GM12878 (cell line): ENCODE measurements around the gene ERP44. TPM values are rescaled to one million over a fixed set of nuclear protein-coding genes. Genes with fewer than 3 reads are reported as not detected.

Experiments
- ATAC-seq: fragments of 200-7000 bp; cut with Tn5 transposase; 3 replicates; pipeline ENCODE4 v1.9.1; 2020; ENCODE audit warnings: mild to moderate bottlenecking, moderate library complexity
- BruUV-seq: library from RNA; stranded (reverse); fragments of 400-500 nt; replicated peaks from 2 replicates; lab custom pipeline; 2021; lab: Mats Ljungman, UMichigan
- CTCF ChIA-PET: fragments of 300-600 bp; sonication (Branson Sonifier 250); formaldehyde crosslinking; extraction: SDS; loops from one replicate; lab custom pipeline; 2021; ENCODE audit warnings: inconsistent platforms; lab: Yijun Ruan, JAX
- POLR2A ChIA-PET: fragments of 350-600 bp; formaldehyde crosslinking; extraction: SDS; loops from one replicate; lab custom pipeline; 2021; ENCODE audit warnings: inconsistent platforms; lab: Charles Lee
- RAD21 ChIA-PET: fragments of 300-600 bp; sonication (Branson Sonifier 250); formaldehyde crosslinking; loops from one replicate; lab custom pipeline; 2023; ENCODE audit warnings: antibody characterized with exemption; ENCODE audit not compliant: unreplicated experiment; lab: Charles Lee
- SMC1A ChIA-PET: fragments of 300-600 bp; sonication (Branson Sonifier 250); formaldehyde crosslinking; loops from one replicate; lab custom pipeline; 2023; ENCODE audit not compliant: unreplicated experiment, uncharacterized antibody; lab: Charles Lee
- DNase-seq: peaks from one replicate; pipeline ENCODE4 v3.0.0-alpha.2; 2011; ENCODE audit warnings: low read depth, low spot score
- FAIRE-seq: peaks from 3 replicates; lab custom pipeline; 2011; peaks lifted over from hg19 to GRCh38; lab: Jason Lieb, UNC
- H2AFZ ChIP-seq: 2 replicates; pipeline ENCODE4 v1.6.0; 2011; ENCODE audit warnings: low read depth, low read length, control low read depth; ENCODE audit not compliant: control insufficient read depth
- H3K27ac ChIP-seq: 2 replicates; pipeline ENCODE4 v1.5.1; 2011; ENCODE audit warnings: control low read depth; ENCODE audit not compliant: control insufficient read depth, insufficient read depth
- H3K27me3 ChIP-seq, 2 experiments: replicated peaks in 1 of 2; 2 replicates each; pipeline versions ENCODE4 v1.6.0 to v1.6.1; 2011; ENCODE audit warnings: low read length in 1 of 2; ENCODE audit not compliant: control insufficient read depth in 2 of 2, insufficient read depth in 2 of 2
- H3K36me3 ChIP-seq, 2 experiments: 2 replicates each; pipeline ENCODE4 v1.5.1; 2011; ENCODE audit warnings: low read length in 1 of 2; ENCODE audit not compliant: control insufficient read depth in 2 of 2, insufficient read depth in 2 of 2
- H3K4me1 ChIP-seq: 2 replicates; pipeline ENCODE4 v1.6.1; 2011; ENCODE audit warnings: mild to moderate bottlenecking, low read length, moderate library complexity, mixed read lengths; ENCODE audit not compliant: control insufficient read depth, insufficient read depth
- H3K4me2 ChIP-seq: 2 replicates; pipeline ENCODE4 v1.6.0; 2011; ENCODE audit warnings: control low read depth; ENCODE audit not compliant: control insufficient read depth, insufficient read depth
- H3K4me3 ChIP-seq: fragments of 200-600 bp; sonication (generic); 2 replicates; pipeline ENCODE4 v1.5.1; 2016
- H3K79me2 ChIP-seq: 2 replicates; pipeline ENCODE4 v1.6.0; 2011; ENCODE audit warnings: low read length; ENCODE audit not compliant: control insufficient read depth, insufficient read depth
- H3K9ac ChIP-seq: 2 replicates; pipeline ENCODE4 v1.8.0; 2011; ENCODE audit warnings: low read length, control low read depth, mixed read lengths; ENCODE audit not compliant: control insufficient read depth, insufficient read depth
- H3K9me3 ChIP-seq: replicated peaks from 3 replicates; pipeline ENCODE4 v1.5.1; 2011; ENCODE audit warnings: mild to moderate bottlenecking, low read length; ENCODE audit not compliant: control insufficient read depth, insufficient read depth
- H4K20me1 ChIP-seq: 2 replicates; pipeline ENCODE4 v1.6.0; 2011; ENCODE audit not compliant: control insufficient read depth, insufficient read depth
- FOXM1 ChIP-seq: IDR thresholded peaks from 2 replicates; pipeline ENCODE4 v1.6.1; 2012; ENCODE audit warnings: low read depth, mild to moderate bottlenecking, inconsistent platforms, low read length, moderate library complexity
- JUNB ChIP-seq: IDR thresholded peaks from 2 replicates; pipeline ENCODE4 v1.6.1; 2016; ENCODE audit warnings: antibody characterized with exemption, mild to moderate bottlenecking
- MAX ChIP-seq: IDR thresholded peaks from 2 replicates; pipeline ENCODE4 v1.6.1; 2012; ENCODE audit warnings: low read depth, low read length, improper control_type of control experiment
- MYB ChIP-seq: fragments of 150-350 bp; IDR thresholded peaks from 2 replicates; pipeline ENCODE4 v1.6.1; 2014; ENCODE audit warnings: mild to moderate bottlenecking, low read depth, low read length, borderline replicate concordance
- NKRF ChIP-seq: fragments of 450-650 bp; conservative IDR thresholded peaks from 2 replicates; pipeline ENCODE4 v1.6.1; 2017; ENCODE audit warnings: mild to moderate bottlenecking, moderate library complexity
- PKNOX1 ChIP-seq: fragments of 450-650 bp; IDR thresholded peaks from 2 replicates; pipeline ENCODE4 v1.6.1; 2016; ENCODE audit warnings: mild to moderate bottlenecking
- RCOR1 ChIP-seq: conservative IDR thresholded peaks from 2 replicates; pipeline ENCODE4 v1.6.1; 2012; ENCODE audit warnings: low read depth, low read length, improper control_type of control experiment
- SREBF1 ChIP-seq: IDR thresholded peaks from 2 replicates; pipeline ENCODE4 v1.6.1; 2012; ENCODE audit warnings: mild to moderate bottlenecking, low read length
- WRNIP1 ChIP-seq: IDR thresholded peaks from 2 replicates; pipeline ENCODE4 v1.6.1; 2011; ENCODE audit warnings: low read depth, low read length, improper control_type of control experiment, borderline replicate concordance
- ZBED1 ChIP-seq: IDR thresholded peaks from 2 replicates; pipeline ENCODE4 v1.6.1; 2016; ENCODE audit warnings: borderline replicate concordance
- ZBTB40 ChIP-seq: fragments of 450-650 bp; IDR thresholded peaks from 2 replicates; pipeline ENCODE4 v1.6.1; 2016; ENCODE audit warnings: mild to moderate bottlenecking, moderate library complexity, borderline replicate concordance
- ZNF274 ChIP-seq: IDR thresholded peaks from one replicate; pipeline ENCODE4 v1.8.0; 2011; ENCODE audit not compliant: insufficient read length, insufficient read depth
- ZZZ3 ChIP-seq: IDR thresholded peaks from 2 replicates; pipeline ENCODE4 v1.6.1; 2011; ENCODE audit warnings: low read depth; ENCODE audit not compliant: control insufficient read depth, insufficient read length
- WGBS: methylation state at CpG from one replicate; pipeline ENCODE4 v1.1.6; 2016; ENCODE audit warnings: low lambda C conversion rate; ENCODE audit not compliant: insufficient replicate concordance, insufficient coverage; ENCODE audit errors: missing lambda C conversion rate; 5-methylcytosine and 5-hydroxymethylcytosine counted together
- in situ Hi-C: fragments of 300-500 bp; cut with MboI; formaldehyde crosslinking; loops from 9 replicates; pipeline ENCODE4 v1.14.3; 2018; ENCODE audit warnings: mixed read lengths
- intact Hi-C: fragments of 100-400 bp; cut with micrococcal nuclease; formaldehyde crosslinking; loops from one replicate; pipeline ENCODE4 v1.14.2; 2022; ENCODE audit not compliant: unreplicated experiment
- polyA plus RNA-seq, 11 experiments: library from polyadenylated mRNA; depleted of rRNA in 4 of 11; unstranded in 6 of 11; stranded (reverse) in 5 of 11; fragments of >200 nt; fragmentation: Nextera tagmentation in 4 of 11; fragmentation: Illumina TruSeq in 1 of 11; extraction: Ambion mirVana in 4 of 11; extraction: Trizol in 1 of 11; gene quantifications; 1 replicate in 1 of 11; 2 replicates in 10 of 11; pipeline versions ENCODE4 v1.2.1 to v1.2.3, GENCODE V29; 2011 to 2016; ENCODE audit warnings: inconsistent platforms in 2 of 11, missing spikeins in 2 of 11, low read depth in 1 of 11
- total RNA-seq, 4 experiments: library from RNA; depleted of rRNA in 3 of 4; stranded (reverse); fragments of >200 nt in 3 of 4; fragmentation: Illumina TruSeq in 1 of 4; extraction: Trizol in 1 of 4; gene quantifications; 2 replicates each; pipeline versions ENCODE4 v1.2.1 to v1.2.3, GENCODE V29; 2013 to 2021

The ERP44 gene
- total and polyA plus RNA-seq, 10 of the 15 experiments (the other 5 are each of a cell fraction or from before 2014, with no cell fraction given) = 11.5 to 52.4 (median 20.2) TPM

GRCh38 chr9:100064872-100065581 is 33.8 kb downstream of the ERP44 start:
- FAIRE-seq = no peak
- H3K4me3 ChIP-seq = no peak overlapping the region
- SMC1A ChIA-PET = interaction anchor here (0.8 to 4.5 kb wide), 10 partner anchors 9 to 44 kb away, joined by 3 to 30 read pairs (median 4); no protein-coding TSS in a partner anchor
- no peak for DNase-seq
- ATAC-seq = no peak
- H3K9ac ChIP-seq = no peak overlapping the region
- no peaks in the 10 kb centered on the region for H3K9me3 ChIP-seq
- H3K36me3 ChIP-seq = no peaks in the 10 kb centered on the region
- POLR2A ChIA-PET = interaction anchor here (1.4 to 1.5 kb wide), 2 partner anchors 19 to 287 kb away, joined by 5 to 6 read pairs; partner anchors contain the start of gene TEX10
- BruUV-seq = no TSS peak
- CTCF ChIA-PET = interaction anchor here (0.7 to 2.2 kb wide), 7 partner anchors 9 to 153 kb away, joined by 3 to 5 read pairs (median 4); no protein-coding TSS in a partner anchor
- RAD21 ChIA-PET = interaction anchor here (0.6 to 1.4 kb wide), 3 partner anchors 19 to 34 kb away, joined by 3 to 6 read pairs (median 3); no protein-coding TSS in a partner anchor
- H4K20me1 ChIP-seq = no peaks in the 10 kb centered on the region
- in situ Hi-C loops (no loop called here), intact Hi-C loops (no loop called here)
- no peak for TF ChIP-seq MAX
- no peak for TF ChIP-seq ZNF274
- TF ChIP-seq ZBTB40 = no peak
- no peak for TF ChIP-seq MYB
- TF ChIP-seq RCOR1 = no peak
- TF ChIP-seq JUNB = no peak
- TF ChIP-seq NKRF = no peak
- TF ChIP-seq ZZZ3 = no peak
- TF ChIP-seq PKNOX1 = no peak
- TF ChIP-seq FOXM1 = no peak
- TF ChIP-seq WRNIP1 = no peak
- no peak for TF ChIP-seq SREBF1
- no peak for TF ChIP-seq ZBED1
- H2AFZ ChIP-seq = no peak overlapping the region
- no peak overlapping the region for H3K4me2 ChIP-seq
- peaks cover 12% of the 10 kb centered on the region for H3K4me1 ChIP-seq
- no peak overlapping the region for H3K27ac ChIP-seq
- no peaks in the 10 kb centered on the region for H3K27me3 ChIP-seq
- H3K79me2 ChIP-seq = peaks cover 29% of the 10 kb centered on the region
- WGBS = 95% methylated on average over 8 of the region's 8 CpGs
